ENCODE data around the gene TUBGCP3.
A peak's percentile ranks its signal among the peaks of the same experiment; 100 is the strongest.
"Not testable (repeated sequence)": the region's sequence is repeated elsewhere in the genome, so short reads cannot be mapped to it uniquely, and the experiment has no call there.

Gene TUBGCP3, protein sequence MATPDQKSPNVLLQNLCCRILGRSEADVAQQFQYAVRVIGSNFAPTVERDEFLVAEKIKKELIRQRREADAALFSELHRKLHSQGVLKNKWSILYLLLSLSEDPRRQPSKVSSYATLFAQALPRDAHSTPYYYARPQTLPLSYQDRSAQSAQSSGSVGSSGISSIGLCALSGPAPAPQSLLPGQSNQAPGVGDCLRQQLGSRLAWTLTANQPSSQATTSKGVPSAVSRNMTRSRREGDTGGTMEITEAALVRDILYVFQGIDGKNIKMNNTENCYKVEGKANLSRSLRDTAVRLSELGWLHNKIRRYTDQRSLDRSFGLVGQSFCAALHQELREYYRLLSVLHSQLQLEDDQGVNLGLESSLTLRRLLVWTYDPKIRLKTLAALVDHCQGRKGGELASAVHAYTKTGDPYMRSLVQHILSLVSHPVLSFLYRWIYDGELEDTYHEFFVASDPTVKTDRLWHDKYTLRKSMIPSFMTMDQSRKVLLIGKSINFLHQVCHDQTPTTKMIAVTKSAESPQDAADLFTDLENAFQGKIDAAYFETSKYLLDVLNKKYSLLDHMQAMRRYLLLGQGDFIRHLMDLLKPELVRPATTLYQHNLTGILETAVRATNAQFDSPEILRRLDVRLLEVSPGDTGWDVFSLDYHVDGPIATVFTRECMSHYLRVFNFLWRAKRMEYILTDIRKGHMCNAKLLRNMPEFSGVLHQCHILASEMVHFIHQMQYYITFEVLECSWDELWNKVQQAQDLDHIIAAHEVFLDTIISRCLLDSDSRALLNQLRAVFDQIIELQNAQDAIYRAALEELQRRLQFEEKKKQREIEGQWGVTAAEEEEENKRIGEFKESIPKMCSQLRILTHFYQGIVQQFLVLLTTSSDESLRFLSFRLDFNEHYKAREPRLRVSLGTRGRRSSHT

DNA sequence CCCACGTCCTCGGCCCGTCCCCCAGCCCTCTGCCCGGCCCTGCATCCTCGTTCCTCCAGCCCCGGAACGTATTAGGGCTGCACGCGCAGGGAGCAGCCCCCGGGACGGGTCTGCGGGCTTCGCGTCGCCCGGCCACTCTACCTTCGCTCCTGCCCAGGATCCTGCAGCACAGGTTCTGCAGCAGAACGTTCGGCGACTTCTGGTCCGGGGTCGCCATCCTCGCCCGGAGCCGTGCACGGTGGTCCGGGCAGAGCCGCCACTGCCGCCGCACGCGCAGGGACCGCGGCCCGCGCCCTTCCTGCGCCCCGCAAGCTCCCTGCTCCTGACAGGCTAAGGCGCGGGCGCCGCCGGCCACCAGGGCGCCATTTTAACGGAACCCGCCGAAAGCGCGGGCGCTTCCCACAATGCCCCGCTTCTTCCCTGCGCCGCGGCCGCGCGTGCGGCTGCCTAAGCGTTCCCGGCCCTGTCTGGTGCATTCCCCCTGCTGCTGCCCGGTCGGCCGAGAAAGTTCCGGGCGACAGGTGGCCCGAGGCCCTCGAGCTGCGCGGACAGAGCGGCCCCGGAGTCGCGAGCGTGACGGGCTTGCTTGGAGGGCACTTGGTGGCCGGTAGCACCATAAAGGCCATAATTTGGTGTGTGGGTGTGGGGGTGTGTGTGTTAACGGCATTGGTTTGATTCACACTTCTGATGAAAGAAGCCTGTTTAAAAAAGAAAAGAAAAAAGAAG is at the start of gene TUBGCP3:
Gene TUBGCP3 (minus strand): TSS at position 390 of the 726 bp plus-strand sequence. CDS start 173 bp downstream, at position 217.
- DNase-seq, result peak; percentile 93

DNA sequence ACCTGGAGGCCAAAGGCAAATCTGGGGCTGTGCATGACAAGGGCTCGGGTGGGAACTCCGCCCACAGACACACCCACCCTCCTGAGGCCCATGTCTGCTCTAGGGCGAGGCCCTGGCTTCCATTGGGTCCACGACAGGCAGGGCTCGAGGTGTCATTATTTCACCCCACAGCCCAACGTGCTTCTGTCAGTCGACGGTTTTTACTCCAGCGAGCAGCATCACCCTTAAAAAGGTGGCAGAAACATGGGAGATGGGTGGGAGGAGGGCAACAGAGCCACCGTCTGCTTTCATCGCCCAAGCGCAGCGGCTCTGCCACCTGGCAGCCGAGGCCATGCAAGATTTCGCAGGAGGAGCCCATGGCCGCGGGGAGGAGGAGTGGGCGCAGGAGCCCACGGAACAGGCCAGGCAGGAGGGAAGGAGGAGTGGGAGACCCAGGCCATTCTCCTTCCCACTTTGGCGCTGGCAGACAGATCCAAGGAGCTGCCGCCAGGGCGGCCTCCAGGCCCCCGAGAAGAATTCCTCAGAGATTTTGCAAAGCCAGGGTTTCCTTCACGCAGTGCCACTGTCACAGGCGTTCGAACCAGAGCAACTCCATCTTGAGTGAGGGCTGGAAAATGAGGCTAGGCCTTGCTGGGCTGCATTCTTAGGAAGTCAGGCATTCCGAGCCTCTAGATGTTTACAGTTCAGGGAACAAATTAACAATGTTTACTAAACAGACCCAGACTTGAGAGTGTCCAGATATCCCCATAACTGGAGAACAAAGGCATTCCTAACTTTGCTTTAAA is 49.3 kb upstream of the TUBGCP3 start:
- DNase-seq, result no peak

DNA sequence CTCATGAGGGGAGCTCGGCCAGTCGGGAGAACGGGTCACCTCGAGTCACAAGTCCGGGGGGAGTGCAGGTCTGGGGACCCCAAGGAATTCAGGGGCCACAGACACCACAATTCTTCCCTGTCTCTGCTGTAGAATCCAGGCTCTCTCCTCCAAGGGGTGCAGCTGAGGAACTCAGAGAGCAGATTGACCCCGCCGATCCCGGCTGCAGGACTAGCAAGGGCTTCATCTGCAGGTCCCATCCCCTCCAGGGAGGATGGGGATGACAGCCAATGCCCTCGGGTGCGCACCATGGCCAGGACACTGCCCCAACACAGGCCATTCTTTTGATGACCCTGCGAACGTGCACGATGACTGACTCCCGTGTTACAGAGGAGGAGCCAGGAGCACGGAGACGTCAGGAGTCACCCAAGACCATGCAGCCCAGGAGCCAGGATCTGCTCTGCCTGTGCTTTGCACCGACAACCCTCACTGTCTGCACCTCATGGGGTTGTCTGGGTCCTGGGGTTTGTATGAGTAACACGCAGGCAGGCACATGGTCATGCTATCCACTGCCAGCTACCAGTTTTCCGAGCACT is 48.5 kb upstream of the TUBGCP3 start:
- DNase-seq, result no peak

DNA sequence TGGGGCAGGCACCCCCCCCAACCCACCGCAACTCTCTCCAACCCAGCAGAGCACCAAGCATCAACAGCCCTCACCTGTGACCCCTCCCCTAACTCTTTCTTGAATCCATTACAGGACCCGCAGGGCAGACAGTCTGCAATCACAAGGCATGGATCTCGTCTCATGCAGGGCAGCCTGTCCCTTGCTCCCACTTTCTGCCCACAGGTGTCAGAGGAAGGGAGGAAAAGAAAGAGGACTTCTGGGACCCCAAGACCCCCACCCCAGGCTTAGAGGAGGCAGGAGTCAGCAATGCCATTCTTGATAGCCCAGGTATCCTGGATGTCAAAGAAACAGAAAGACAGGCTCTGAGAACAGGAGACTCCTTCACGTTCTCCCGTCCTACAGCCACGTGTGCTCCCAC is 47.4 kb upstream of the TUBGCP3 start:
- DNase-seq, result no peak

DNA sequence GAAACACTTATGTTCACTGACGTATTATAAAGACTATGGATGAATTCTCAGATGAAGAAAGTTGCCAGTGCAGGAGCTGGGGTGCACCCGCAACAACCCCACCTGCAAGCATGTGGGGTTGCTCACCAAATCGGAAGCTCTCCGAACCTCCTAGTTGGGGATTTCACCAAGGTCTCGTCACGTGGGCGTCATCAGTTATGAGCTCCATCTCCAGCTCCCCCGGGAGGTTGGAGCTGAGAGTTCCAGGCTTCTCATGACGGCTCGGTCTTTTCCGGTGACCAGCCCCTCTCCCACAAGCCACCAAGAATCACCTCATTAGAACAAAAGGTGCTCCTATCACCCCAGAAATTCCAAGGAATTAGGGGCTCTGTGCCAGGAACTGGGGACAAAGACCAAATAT is 46.1 kb upstream of the TUBGCP3 start:
- no peak for DNase-seq

DNA sequence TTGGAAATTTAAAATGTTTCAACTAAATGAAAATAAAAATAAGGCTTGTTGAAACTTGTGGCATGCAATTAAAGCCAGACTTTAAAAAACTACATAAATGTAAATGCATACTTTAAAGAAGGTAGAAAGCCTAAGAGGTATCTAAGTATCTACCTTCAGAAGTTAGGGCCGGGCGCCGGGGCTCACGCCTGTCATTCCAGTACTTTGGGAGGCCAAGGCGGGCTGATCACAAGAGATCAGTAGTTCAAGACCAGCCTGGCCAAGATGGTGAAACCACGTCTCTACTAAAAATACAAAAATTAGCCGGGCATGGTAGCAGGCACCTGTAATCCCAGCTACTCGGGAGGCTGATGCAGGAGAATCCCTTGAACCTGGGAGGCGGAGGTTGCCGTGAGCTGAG is 42.3 kb upstream of the TUBGCP3 start:
- not testable (repeated sequence) for DNase-seq

DNA sequence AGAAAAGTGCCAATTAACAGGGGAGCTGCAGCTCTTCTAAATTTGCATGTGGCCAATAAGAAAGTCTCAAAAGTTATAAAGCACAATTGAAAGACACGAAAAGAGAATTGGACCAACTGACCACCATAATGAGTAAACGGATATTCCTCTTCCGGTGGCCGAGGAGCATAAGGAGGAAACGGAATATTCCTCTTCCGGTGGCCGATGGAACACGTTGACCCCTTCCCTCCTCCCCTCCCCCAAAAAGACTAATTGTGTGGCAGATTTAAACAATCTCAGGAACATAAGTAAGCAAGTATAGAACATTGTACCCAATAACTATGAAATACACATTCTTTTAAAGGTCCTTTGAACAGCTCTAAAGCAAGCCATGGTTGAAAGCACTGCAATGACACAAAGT is 41.2 kb upstream of the TUBGCP3 start:
- no peak for DNase-seq

DNA sequence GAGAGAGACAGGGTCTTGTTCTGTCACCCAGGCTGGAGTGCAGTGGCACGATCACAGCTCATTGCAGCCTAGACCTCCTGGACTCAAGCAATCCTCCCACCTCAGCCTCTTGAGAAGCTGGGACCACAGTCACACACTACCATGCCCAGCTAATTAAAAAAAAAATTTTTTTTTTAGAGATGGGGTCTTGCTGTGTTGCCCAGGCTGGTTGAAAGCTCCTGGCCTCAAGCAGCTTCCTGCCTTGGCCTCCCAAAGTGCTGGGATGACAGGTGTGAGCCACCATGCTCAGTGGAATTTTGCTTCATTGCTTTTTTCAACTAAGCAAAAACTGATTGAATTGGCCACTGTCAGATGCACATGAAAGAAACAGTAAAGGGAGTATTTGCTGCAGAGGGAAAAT is 39.7 kb upstream of the TUBGCP3 start:
- not testable (repeated sequence) for DNase-seq

DNA sequence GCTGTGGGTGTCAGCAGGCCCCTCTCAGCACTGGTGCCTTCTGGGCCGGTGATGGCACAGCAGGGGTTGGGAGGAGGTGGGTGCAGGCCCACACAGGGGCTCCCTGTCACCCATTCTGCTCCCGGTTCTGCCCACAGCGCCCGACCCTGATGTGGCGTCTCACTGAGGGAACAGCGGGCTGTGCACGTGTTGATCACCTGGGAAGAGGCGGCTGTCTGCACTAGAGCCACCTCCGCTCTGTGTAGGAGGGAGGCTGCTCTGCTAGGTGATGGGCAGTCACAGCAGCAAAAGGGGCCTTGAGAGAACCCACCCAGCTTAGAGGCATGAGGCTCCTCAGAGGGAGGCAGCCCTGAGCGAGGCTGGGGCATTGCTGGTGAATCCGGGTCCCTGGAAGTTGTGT is 39.2 kb upstream of the TUBGCP3 start:
- no peak for DNase-seq

DNA sequence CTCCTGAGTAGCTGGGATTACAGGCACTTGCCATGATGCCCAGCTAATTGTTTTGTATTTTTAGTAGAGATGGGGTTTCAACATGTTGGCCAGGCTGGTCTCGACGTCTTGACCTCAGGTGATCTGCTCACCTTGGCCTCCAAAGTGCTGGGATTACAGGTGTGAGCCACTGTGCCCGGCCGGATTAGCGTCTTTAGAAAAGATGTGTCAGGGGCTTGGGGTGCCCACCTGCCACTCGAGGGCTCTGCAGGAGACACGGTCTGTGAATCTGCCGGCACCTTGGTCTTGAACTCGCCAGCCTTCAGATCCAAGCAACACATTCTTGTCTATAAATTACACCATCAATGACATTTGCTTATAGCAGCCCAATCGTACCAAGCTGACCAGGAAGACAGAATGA is 38.8 kb upstream of the TUBGCP3 start:
- no peak for DNase-seq

DNA sequence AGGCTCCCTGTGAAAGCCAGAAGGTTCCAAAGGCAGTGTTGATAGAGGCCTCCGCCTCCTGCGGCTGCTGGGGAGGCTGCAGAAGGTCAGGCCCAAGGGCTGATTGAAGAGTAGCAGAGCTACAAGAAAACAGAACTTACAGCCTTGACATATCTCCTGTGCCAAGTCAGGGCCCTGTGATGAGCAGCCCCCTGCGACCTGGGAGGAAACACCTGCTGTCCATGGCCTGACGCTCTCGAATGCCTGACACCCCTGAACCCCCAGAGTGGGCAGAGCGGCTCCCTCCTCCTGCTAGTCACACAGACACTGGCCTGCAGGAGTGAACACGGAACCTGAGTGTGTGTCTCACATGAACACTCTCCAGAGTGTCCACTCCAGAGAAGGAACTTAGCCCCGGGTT is 38.2 kb upstream of the TUBGCP3 start:
- DNase-seq, result no peak

DNA sequence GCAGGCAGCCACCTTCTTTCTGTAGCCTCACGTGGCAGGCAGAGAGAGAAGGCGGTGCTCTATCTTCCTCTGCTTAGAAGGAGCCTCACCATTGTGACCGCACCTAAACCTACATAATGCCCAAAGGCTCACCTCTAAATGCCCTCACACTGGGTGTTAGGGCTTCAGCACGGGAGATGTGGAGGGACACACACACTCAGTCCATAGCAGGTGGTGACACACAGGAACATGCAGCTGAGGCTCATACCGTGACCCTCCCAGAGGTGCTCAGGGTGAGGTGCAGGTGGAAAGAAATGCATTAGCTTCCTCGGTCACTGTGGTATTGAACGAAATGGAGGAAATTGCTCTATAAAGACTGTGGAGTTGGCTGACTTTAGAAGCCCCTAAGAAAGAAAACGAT is 37.7 kb upstream of the TUBGCP3 start:
- DNase-seq, result no peak

DNA sequence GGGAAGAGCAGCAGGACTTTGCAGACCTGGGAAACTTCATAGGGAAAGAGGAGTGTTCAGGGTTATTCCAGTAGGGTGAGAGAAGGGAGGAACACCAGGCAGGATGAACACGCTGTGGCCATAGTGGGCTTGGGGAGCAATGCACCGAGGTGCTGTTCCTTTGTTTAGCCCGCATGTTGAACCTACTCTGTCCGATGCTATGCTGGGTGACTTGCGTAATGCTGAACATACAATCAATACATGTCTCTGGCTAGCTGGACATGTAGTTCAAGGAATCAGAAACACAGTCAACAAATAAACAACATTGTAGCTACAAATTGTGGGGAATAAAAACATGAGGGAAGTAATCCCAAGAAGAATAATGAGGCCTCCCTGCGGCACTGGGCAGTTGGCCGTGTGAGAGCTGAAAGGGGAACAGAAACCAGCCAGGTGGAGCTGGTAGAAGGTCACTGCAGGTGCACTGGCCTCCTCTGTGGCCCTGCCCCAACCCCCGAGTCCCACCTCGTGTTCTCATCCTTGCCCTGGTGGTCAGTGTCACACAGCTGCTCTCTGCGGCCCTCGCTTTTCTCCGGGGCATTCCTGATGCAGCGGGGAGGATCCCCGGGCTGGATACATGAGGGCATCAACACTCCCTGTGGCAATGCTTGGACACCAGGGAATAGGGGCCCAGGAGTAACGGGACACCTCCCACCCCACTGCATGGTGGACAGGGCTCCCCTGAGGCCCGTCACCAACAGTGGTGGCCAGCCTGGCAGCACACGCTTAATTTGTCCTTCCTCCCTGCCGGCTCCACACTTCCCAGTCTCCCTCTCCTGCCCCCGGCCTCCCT is 36.9 kb upstream of the TUBGCP3 start:
- no peak for DNase-seq

DNA sequence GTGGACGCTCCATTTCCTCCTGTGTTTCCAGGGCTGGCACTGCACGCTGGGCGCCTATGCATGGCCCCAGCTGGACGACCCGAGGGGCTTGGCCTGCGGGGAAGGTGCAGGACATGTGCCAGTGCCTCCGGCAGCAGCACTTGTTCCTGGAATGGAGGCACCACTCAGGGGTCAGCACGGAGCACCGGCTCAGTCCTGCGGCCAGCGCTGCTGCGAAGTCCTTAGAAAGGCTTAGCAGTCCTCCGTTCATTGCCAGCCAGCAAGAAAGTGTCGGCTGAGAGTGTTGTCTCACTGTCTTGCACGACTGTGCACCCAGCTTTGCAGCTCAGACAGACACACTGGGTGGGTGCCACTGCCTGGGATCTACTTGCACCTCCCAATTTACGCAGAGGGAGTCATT is 36.1 kb upstream of the TUBGCP3 start:
- no peak for DNase-seq

DNA sequence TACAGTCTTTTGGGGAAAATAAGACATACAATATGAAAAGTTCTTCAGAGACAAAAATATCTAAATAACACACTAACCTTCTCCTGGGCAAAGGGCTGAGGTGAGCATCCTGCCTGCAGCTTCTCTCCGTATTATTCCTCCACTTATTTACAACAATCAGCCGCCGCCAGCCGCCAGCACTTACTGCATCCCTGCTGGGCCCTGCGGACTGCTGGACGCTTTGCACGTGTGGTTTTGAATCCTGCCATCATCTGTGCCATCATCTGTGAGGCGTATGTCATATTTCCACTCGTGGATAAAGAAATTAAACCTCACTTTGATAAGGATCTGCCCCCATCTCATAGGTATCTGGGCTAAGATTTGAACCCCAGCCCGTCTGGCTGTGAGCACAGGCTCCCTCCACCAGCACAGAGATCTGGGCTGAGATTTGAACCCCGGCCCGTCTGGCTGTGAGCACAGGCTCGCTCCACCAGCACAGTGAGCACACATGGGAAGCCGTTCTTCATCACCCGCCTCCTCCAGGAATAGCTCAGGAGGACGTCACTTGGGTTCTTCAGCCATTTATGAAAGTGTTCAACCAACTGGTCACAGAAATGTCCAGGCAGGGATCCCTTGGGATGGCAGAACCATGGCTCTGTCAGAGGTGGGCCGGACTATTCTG is 35.2 kb upstream of the TUBGCP3 start:
- DNase-seq, result no peak

DNA sequence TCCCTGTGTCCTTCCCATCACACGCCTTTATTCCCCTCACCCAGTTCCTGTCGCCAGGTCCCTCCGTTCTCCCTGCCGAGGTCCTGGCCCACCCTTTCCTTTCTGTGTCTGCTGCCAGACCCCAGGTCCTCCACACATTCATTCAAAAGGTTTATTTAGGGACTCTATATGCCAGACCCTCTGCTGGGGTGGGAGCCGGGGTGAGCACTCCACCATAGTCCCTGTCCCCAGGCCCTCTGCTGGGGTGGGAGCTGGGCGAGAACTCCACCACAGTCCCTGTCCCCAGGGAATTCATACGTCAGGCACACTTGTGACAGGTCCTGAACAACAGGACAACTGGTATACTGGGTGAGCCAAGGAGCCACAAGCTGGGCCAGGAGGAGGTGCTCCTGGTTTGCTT is 34.4 kb upstream of the TUBGCP3 start:
- no peak for DNase-seq

DNA sequence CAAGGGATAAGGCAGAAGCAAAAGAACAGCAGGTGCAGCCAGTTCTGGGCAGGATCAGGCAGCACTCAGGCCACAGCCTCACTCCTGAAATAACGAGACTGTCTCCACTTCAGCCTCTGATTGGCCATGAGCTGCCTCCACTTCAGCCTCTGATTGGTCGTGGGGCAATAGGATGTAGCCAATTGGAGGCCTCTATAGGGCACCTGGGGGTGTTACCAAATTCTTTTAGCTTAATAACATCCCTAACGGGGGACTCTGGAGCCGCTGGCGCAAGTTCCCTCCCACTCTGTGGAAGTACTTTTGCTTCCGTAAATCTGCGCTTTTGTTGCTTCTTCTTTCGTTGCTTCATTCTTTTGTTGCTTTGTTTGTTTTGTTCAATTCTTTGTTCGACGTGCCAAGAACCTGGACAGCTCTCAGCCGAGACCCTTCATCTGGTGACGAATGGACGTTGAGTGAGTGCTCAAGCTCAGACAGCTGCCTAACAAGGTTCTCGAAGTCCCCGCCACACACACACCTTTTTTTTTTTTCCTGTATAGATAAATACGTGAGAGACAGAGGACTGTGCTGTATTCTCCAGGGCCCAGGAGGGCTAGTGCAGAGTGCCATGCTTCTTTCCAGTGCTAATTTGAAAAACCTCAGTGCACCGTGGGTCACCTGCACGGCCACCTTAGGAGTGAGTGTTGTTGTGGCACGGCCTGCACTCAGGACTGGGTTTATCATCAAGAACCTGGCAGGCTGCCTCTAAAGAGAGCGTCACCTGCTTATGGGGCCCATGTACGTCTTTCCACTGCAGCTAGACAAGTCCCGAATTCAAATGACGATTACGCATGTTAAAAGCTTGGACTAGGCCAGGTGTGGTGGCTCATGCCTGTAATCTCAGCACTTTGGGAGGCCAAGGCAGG is 32.0 kb upstream of the TUBGCP3 start:
- peak; percentile 99 for DNase-seq

DNA sequence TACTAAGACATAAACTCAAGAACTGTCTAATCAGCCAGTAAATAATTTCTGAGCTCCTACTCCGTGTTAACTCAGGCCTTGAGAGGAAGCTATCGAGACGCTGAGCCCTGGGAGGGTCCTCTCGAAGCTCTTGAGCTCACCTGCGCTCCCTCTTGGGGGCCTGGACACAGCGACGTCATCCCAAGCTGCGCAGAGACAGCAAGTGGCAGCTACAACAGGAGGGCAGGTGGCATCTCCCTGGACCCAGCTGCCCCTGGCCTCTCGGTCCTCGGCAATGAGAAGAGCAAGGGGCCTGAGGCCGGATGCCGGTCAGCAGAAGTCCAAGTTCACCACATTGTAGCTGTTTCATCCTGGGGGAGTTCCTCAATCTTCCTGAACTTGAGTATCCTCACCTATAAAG is 30.5 kb upstream of the TUBGCP3 start:
- DNase-seq, result no peak

DNA sequence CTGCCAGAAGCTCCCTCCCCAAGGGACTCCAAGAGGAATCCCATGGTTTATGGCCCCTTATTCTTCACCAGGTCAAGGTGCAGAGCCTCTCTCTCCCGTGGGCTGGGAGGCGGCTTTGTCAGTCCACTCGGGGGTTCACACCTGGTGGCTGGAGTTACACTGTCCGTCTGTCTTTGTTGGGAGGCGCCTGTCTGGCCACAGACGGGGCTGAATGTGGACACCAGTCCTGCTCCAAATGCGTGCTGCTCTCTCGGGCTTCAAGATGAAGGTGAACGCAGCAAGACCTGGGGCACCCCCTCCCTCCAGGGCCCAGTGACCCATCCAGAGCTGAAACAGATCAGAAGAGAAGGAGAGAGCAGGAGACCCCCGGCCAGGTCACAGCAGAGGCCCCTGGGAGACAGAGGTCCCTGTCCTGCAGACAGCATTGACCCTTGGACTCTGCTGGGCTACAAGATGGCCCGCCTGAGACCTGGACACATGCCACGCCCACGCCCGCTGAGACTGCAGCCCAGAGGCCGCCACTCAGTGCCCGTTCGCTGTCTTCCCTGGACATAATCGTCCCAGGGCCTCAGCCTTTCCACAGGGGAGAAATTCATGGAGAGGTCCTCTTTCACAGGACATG is 29.9 kb upstream of the TUBGCP3 start:
- no peak for DNase-seq
